Esophagus squamous epithelium (tissue), 5 donors: ENCODE measurements around the gene RASSF3. TPM values are rescaled to one million over a fixed set of nuclear protein-coding genes. Genes with fewer than 3 reads are reported as not detected.
A peak's percentile ranks its signal among the peaks of the same experiment; 100 is the strongest.

ENCODE experiments used
- DNase-seq: peaks from one replicate; lab custom pipeline; 2025; lab: John Stamatoyannopoulos, UW
- H3K27ac ChIP-seq, 4 donors: fragments of 200-600 bp; sonication (generic); one replicate each; pipeline ENCODE4 v1.5.1; 2016 to 2019; ENCODE audit warnings: mild to moderate bottlenecking in 1 of 4
- H3K27me3 ChIP-seq, 4 donors: fragments of 200-600 bp; sonication (generic); 1 replicate in 3 of 4; 2 replicates in 1 of 4; pipeline versions ENCODE4 v1.5.1 to v1.6.0; 2017 to 2021; ENCODE audit warnings: antibody characterized with exemption in 1 of 4
- H3K36me3 ChIP-seq, 3 donors: fragments of 200-600 bp; sonication (generic); one replicate each; pipeline ENCODE4 v1.5.1; 2016 to 2019
- H3K4me1 ChIP-seq, 3 donors: fragments of 200-600 bp; sonication (generic); one replicate each; pipeline ENCODE4 v1.5.1; 2017 to 2019
- H3K4me3 ChIP-seq, 4 donors: fragments of 200-600 bp; sonication (generic); 1 replicate in 3 of 4; 2 replicates in 1 of 4; pipeline ENCODE4 v1.5.1; 2016 to 2019; ENCODE audit warnings: mild to moderate bottlenecking in 2 of 4, moderate library complexity in 1 of 4
- H3K9me3 ChIP-seq, 3 donors: fragments of 200-600 bp; sonication (generic); one replicate each; pipeline ENCODE4 v1.5.1; 2016 to 2019
- CTCF ChIP-seq, 6 experiments: fragments of 450-650 bp in 4 of 6; fragments of 200-600 bp in 2 of 6; sonication (generic) in 2 of 6; IDR thresholded peaks; one replicate each; pipeline ENCODE4 v1.5.1; 2016 to 2019; ENCODE audit warnings: antibody characterized with exemption in 6 of 6, mild to moderate bottlenecking in 4 of 6, moderate library complexity in 4 of 6
- POLR2A ChIP-seq, 4 donors: fragments of 450-650 bp; IDR thresholded peaks; one replicate each; pipeline ENCODE4 v1.6.1; 2017; ENCODE audit warnings: antibody characterized with exemption in 4 of 4, mild to moderate bottlenecking in 4 of 4, moderate library complexity in 3 of 4
- WGBS, 2 donors: methylation state at CpG; one replicate each; pipeline ENCODE4 v1.1.5; 2018; 5-methylcytosine and 5-hydroxymethylcytosine counted together
- intact Hi-C: fragments of 100-400 bp; cut with DNase I; formaldehyde crosslinking; loops from one replicate; pipeline ENCODE4 v1.15.0; 2022
- total RNA-seq, 4 donors: library from RNA; depleted of rRNA; stranded (reverse); fragments of >200 nt; gene quantifications; one replicate each; pipeline ENCODE4 v1.1.0, GENCODE V29; 2016
- donor health status: DM: yes; HTN: yes; CAD: no.

Gene RASSF3
- total RNA-seq, 4 donors from 2014 or later: 10.4 to 44.4 (median 15.5) TPM

GRCh38 chr12:64670919-64671639 lies 60.8 kb downstream of the RASSF3 start:
- H3K4me1 ChIP-seq: peaks cover 14 to 98% (median 48%) of the 10 kb centered on the region in 3 donors
- H3K27me3 ChIP-seq: no peaks in the 10 kb centered on the region
- DNase-seq: no peak
- no peaks in the 10 kb centered on the region for H3K9me3 ChIP-seq
- no peaks in the 10 kb centered on the region for H3K36me3 ChIP-seq
- peak overlapping the region; percentile 19 to 88 (median 75) for H3K27ac ChIP-seq
- H3K4me3 ChIP-seq: no peak overlapping the region
- TF ChIP-seq CTCF (IDR thresholded peaks at IDR 0.05): no peak
- no peak for TF ChIP-seq POLR2A (IDR thresholded peaks at IDR 0.05)
- WGBS, 2 donors: 42 to 44% methylated on average over 7 to 8 of the region's 8 CpGs
- intact Hi-C loops: no loop called here

GRCh38 chr12:64671681-64672080 lies 61.4 kb downstream of the RASSF3 start:
- H3K27ac ChIP-seq: peak overlapping the region in 3 of 4 donors; percentile 74 to 88 (median 76)
- H3K27me3 ChIP-seq: no peaks in the 10 kb centered on the region
- H3K4me1 ChIP-seq: peaks cover 14 to 98% (median 47%) of the 10 kb centered on the region in 3 donors
- WGBS, 2 donors: 65 to 67% methylated on average over 4 of the region's 4 CpGs
- no peaks in the 10 kb centered on the region for H3K9me3 ChIP-seq
- no peak for TF ChIP-seq POLR2A (IDR thresholded peaks at IDR 0.05)
- TF ChIP-seq CTCF (IDR thresholded peaks at IDR 0.05): no peak
- intact Hi-C loops: no loop called here
- no peak overlapping the region for H3K4me3 ChIP-seq
- H3K36me3 ChIP-seq: no peaks in the 10 kb centered on the region
- DNase-seq: no peak

- intact Hi-C loops: no loop called here
- H3K4me3 ChIP-seq: no peak overlapping the region
- DNase-seq: no peak
- H3K4me1 ChIP-seq: peaks cover 14 to 97% (median 47%) of the 10 kb centered on the region in 3 donors
- TF ChIP-seq CTCF (IDR thresholded peaks at IDR 0.05): no peak
- peak in 1 of 4 donors; percentile 2 for TF ChIP-seq POLR2A (IDR thresholded peaks at IDR 0.05)
- no peaks in the 10 kb centered on the region for H3K27me3 ChIP-seq
- no peaks in the 10 kb centered on the region for H3K9me3 ChIP-seq
- H3K27ac ChIP-seq: peak overlapping the region; percentile 22 to 88 (median 52)
- no peaks in the 10 kb centered on the region for H3K36me3 ChIP-seq
- whole genome bisulfite sequencing, 2 donors: 40 to 47% methylated on average over 8 of the region's 8 CpGs
Measured at GRCh38 chr12:64672925-64673409, 62.7 kb downstream of the RASSF3 start.

GRCh38 chr12:64673490-64674169 lies 63.3 kb downstream of the RASSF3 start:
- intact Hi-C loops: no loop called here
- H3K4me1 ChIP-seq: peaks cover 14 to 98% (median 51%) of the 10 kb centered on the region in 3 donors
- no peak for DNase-seq

More at GRCh38 chr12:64673490-64674169, 63.3 kb downstream of the RASSF3 start:
- 74 to 82% methylated on average over 8 to 9 of the region's 9 CpGs for WGBS, 2 donors
- Histone ChIP-seq H3K4me3 (no peak overlapping the region), H3K27me3 (no peaks in the 10 kb centered on the region), H3K27ac (peak overlapping the region; percentile 22 to 88 (median 74)), H3K9me3 (no peaks in the 10 kb centered on the region), H3K36me3 (no peaks in the 10 kb centered on the region)
- TF ChIP-seq CTCF (IDR thresholded peaks at IDR 0.05) (no peak), POLR2A (IDR thresholded peaks at IDR 0.05) (no peak)
